ENCODE results near the gene FOXK1.

GRCh38 chr7:4787541-4787940, 105.4 kb downstream of the FOXK1 start:
- TF ChIP-seq POLR2A (IDR thresholded peaks at IDR 0.05) = no peak
- no peak for TF ChIP-seq CTCF (IDR thresholded peaks at IDR 0.05)
- no peak for TF ChIP-seq EP300 (IDR thresholded peaks at IDR 0.05)

All from ovary (tissue), 3 donors.